ENCODE measurements around the gene ARID5B. TPM values are rescaled to one million over a fixed set of nuclear protein-coding genes. Genes with fewer than 3 reads are reported as not detected.
A peak's percentile ranks its signal among the peaks of the same experiment; 100 is the strongest.
"Not testable (repeated sequence)": the region's sequence is repeated elsewhere in the genome, so short reads cannot be mapped to it uniquely, and the experiment has no call there.

Gene ARID5B
- total RNA-seq, 2 donors from 2014 or later = 65.5 to 93.8 TPM

- H3K36me3 Mint-ChIP-seq (ENCODE audit: low read depth) = peaks cover 92% of the 10 kb centered on the region
- no peaks in the 10 kb centered on the region for H3K9me3 Mint-ChIP-seq
- H3K4me3 Mint-ChIP-seq = peak overlapping the region; percentile 81
- H3K27me3 Mint-ChIP-seq = no peaks in the 10 kb centered on the region
- peak overlapping the region; percentile 93 for H3K27ac Mint-ChIP-seq
- ATAC-seq (replicated peaks) = peak; percentile 32
- H3K4me1 Mint-ChIP-seq = peaks cover 38% of the 10 kb centered on the region
Measured at GRCh38 chr10:61965703-61966395, 64.3 kb downstream of the ARID5B start.

GRCh38 chr10:61967298-61967697 lies 65.8 kb downstream of the ARID5B start:
- H3K27ac Mint-ChIP-seq = peak overlapping the region; percentile 93
- peak overlapping the region; percentile 81 for H3K4me3 Mint-ChIP-seq
- H3K27me3 Mint-ChIP-seq = no peaks in the 10 kb centered on the region
- ATAC-seq (replicated peaks) = no peak
- no peaks in the 10 kb centered on the region for H3K9me3 Mint-ChIP-seq
- peaks cover 86% of the 10 kb centered on the region for H3K36me3 Mint-ChIP-seq (ENCODE audit: low read depth)
- peaks cover 37% of the 10 kb centered on the region for H3K4me1 Mint-ChIP-seq

GRCh38 chr10:61970182-61971002 lies 68.9 kb downstream of the ARID5B start:
- Mint-ChIP-seq H3K36me3 (ENCODE audit: low read depth) (peaks cover 89% of the 10 kb centered on the region), H3K4me3 (peak overlapping the region; percentile 42), H3K27me3 (no peaks in the 10 kb centered on the region), H3K4me1 (peaks cover 27% of the 10 kb centered on the region), H3K27ac (peak overlapping the region; percentile 84), H3K9me3 (no peaks in the 10 kb centered on the region)
- ATAC-seq (replicated peaks) = no peak

GRCh38 chr10:61971003-61971325 lies 69.5 kb downstream of the ARID5B start:
- Mint-ChIP-seq H3K27ac (peak overlapping the region; percentile 84), H3K27me3 (no peaks in the 10 kb centered on the region), H3K36me3 (ENCODE audit: low read depth) (peaks cover 90% of the 10 kb centered on the region), H3K9me3 (no peaks in the 10 kb centered on the region), H3K4me1 (peaks cover 27% of the 10 kb centered on the region), H3K4me3 (peak overlapping the region; percentile 42)
- ATAC-seq (replicated peaks) = no peak

- H3K27me3 Mint-ChIP-seq = no peaks in the 10 kb centered on the region
- H3K36me3 Mint-ChIP-seq (ENCODE audit: low read depth) = peaks cover 87% of the 10 kb centered on the region
- no peak overlapping the region for H3K4me3 Mint-ChIP-seq
- peak overlapping the region; percentile 68 for H3K27ac Mint-ChIP-seq
- H3K4me1 Mint-ChIP-seq = peaks cover 20% of the 10 kb centered on the region
- H3K9me3 Mint-ChIP-seq = no peaks in the 10 kb centered on the region
- no peak for ATAC-seq (replicated peaks)
Measured at GRCh38 chr10:61973169-61973568, 71.7 kb downstream of the ARID5B start.

GRCh38 chr10:61973906-61974305 lies 72.4 kb downstream of the ARID5B start:
- H3K4me3 Mint-ChIP-seq = no peak overlapping the region
- H3K36me3 Mint-ChIP-seq (ENCODE audit: low read depth) = peaks cover 86% of the 10 kb centered on the region
- H3K27me3 Mint-ChIP-seq = no peaks in the 10 kb centered on the region

DNA sequence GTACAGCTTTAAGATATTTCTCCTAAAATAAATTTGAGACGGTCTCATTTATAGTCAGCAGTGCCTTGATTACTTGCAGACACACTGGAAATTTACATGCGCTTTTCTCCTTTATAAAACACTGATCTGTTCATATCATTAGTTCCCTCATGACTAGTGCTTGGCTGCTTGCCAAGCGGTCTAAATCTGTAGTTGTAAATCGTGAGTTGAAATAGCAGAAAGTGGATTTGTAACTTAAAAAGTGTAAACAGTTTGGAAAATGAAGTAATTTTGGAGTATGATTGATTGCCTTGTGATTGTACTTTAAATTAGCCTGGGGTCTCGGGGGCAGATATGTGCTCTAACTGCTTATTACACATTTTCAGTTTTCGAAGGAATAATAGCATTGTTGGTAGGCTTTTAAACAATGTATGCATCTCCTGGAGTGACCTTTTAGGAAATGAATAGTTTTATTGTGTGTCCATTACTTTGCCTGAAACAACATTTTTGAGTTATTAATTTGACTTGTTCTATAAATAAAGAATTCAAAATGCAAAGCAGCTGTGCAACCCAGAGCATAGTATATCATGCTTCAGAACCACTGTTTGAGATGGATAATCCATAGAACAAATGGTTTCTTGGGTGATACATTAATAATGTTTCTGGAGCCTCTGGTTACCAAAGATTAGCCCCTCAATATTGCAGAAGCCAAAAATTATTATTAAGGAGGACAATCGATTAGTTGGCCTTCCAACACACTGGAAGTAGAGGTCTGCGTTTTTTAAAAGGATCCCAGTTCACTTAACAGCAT lies 73.3 kb downstream of the ARID5B start:
- Mint-ChIP-seq H3K36me3 (ENCODE audit: low read depth) (peaks cover 86% of the 10 kb centered on the region), H3K4me1 (peaks cover 20% of the 10 kb centered on the region), H3K27ac (no peak overlapping the region)

More at GRCh38 chr10:61973906-61974305, 72.4 kb downstream of the ARID5B start:
- Mint-ChIP-seq H3K27ac (peak overlapping the region; percentile 68), H3K4me1 (peaks cover 20% of the 10 kb centered on the region), H3K9me3 (no peaks in the 10 kb centered on the region)
- no peak for ATAC-seq (replicated peaks)

DNA sequence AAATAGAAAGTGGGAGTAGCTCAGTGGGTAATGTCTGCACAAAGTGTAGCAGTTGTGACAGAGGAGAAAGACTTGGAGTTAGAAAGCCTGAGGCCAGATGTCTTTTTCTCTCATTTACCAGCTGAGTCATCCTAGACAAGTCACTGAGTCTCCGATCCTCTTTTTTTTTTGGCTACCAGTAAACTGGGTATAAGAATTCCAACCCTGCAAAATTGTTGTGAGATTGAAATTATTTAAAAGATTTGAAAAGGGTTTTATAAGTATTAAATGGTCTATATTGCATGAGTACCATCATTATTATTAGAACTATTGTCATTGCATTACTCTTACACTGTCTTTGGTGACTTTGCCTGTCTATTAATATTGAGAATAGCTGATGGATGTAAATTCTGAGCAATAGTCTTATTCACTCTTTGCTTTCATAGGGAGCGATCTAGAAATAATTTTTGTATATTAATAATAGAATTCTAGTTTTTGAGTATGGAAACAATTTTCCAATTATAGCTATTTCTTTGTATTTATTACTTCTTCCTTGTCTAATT lies 74.0 kb downstream of the ARID5B start:
- Mint-ChIP-seq H3K27me3 (no peaks in the 10 kb centered on the region), H3K27ac (no peak overlapping the region)

More for the DNA sequence above, 73.3 kb downstream of the ARID5B start:
- Mint-ChIP-seq H3K9me3 (no peaks in the 10 kb centered on the region), H3K4me3 (no peak overlapping the region), H3K27me3 (no peaks in the 10 kb centered on the region)
- no peak for ATAC-seq (replicated peaks)

GRCh38 chr10:61976951-61977721 lies 75.6 kb downstream of the ARID5B start:
- H3K36me3 Mint-ChIP-seq (ENCODE audit: low read depth) = peaks cover 90% of the 10 kb centered on the region
- not testable (repeated sequence) for H3K4me3 Mint-ChIP-seq; H3K9me3 Mint-ChIP-seq; H3K27me3 Mint-ChIP-seq; ATAC-seq (replicated peaks); H3K27ac Mint-ChIP-seq
- peaks cover 12% of the 10 kb centered on the region for H3K4me1 Mint-ChIP-seq

More for the DNA sequence above, 74.0 kb downstream of the ARID5B start:
- no peaks in the 10 kb centered on the region for H3K9me3 Mint-ChIP-seq
- no peak for ATAC-seq (replicated peaks)
- peaks cover 17% of the 10 kb centered on the region for H3K4me1 Mint-ChIP-seq
- no peak overlapping the region for H3K4me3 Mint-ChIP-seq
- H3K36me3 Mint-ChIP-seq (ENCODE audit: low read depth) = peaks cover 83% of the 10 kb centered on the region

DNA sequence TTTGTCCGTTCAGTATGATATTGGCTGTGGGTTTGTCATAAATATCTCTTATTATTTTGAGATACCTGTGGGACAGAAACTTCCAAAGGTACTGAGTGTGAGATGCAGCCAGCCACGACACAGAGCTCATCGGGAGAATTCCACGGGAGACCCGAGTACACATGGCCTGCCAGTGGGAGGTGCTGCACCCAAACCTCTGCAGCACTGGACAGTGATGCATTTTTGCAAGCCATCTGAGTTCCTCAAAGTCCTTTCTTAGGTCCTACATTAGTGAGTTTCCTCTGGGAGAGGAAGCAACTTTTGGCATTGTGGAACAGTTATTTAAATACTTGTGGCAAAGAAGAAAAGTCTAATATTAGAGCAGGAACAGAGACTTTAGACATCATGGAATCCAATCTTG lies 77.5 kb downstream of the ARID5B start:
- Mint-ChIP-seq H3K27me3 (no peaks in the 10 kb centered on the region), H3K9me3 (no peaks in the 10 kb centered on the region), H3K36me3 (ENCODE audit: low read depth) (peaks cover 87% of the 10 kb centered on the region), H3K4me1 (peaks cover 7% of the 10 kb centered on the region), H3K27ac (no peak overlapping the region), H3K4me3 (no peak overlapping the region)
- no peak for ATAC-seq (replicated peaks)

GRCh38 chr10:61981460-61981859 lies 80.0 kb downstream of the ARID5B start:
- Mint-ChIP-seq H3K4me3 (no peak overlapping the region), H3K36me3 (ENCODE audit: low read depth) (peaks cover 81% of the 10 kb centered on the region), H3K27me3 (no peaks in the 10 kb centered on the region), H3K27ac (no peak overlapping the region), H3K4me1 (peaks cover 18% of the 10 kb centered on the region), H3K9me3 (no peaks in the 10 kb centered on the region)
- ATAC-seq (replicated peaks) = no peak

DNA sequence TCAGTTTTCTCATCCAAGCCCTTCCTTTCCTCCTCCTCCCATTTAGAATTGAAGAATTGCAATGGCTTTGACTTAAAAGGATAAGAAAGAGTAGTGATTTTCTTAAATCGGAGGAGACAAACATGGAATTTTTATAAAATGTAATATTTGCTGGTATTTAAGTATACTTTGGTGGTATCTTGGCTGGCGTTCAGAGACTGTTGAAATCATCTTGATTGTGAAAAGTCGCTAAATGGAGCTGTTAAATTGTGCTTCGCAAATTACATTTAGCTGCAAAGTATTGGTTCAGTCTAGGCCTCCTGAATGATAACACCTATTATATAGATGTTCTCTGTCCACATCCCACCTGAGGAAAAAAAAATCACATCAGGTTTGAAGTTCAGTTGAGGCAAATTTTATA lies 81.8 kb downstream of the ARID5B start:
- peaks cover 34% of the 10 kb centered on the region for H3K4me1 Mint-ChIP-seq
- H3K36me3 Mint-ChIP-seq (ENCODE audit: low read depth) = peaks cover 79% of the 10 kb centered on the region
- H3K27ac Mint-ChIP-seq = no peak overlapping the region

DNA sequence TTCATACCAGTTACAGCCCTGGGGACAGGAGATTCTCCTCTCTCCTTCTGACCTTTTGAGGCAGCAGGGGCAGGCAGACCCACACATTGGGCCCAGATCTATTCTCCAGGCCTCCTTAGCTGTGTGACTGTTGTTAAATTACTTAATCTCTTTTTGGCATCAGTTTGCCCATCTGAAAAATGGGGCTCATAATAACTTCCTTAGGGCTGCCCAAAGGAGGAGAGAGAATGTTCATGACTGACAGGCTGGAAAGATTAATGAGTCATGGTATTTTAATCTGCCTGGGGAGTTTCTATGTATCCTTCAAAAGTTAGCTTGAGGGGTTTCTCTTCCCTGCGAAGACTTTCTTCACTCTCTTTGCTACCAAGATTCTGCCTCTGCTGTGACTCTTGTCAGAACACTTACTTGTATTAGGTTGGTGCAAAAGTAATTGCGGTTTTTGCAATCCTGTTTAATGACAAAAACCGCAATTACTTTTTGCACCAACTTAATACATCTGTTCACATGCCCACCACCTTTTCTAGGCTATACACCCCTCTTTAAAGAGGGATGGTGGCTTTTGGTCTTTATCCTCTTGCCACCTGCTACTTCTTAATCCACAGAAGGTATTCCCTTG lies 83.4 kb downstream of the ARID5B start:
- peaks cover 38% of the 10 kb centered on the region for H3K4me1 Mint-ChIP-seq
- ATAC-seq (replicated peaks) = no peak
- H3K9me3 Mint-ChIP-seq = no peaks in the 10 kb centered on the region
- peak overlapping the region; percentile 61 for H3K4me3 Mint-ChIP-seq
- H3K36me3 Mint-ChIP-seq (ENCODE audit: low read depth) = peaks cover 69% of the 10 kb centered on the region
- H3K27me3 Mint-ChIP-seq = no peaks in the 10 kb centered on the region
- peak overlapping the region; percentile 32 for H3K27ac Mint-ChIP-seq

More for the DNA sequence above, 81.8 kb downstream of the ARID5B start:
- H3K4me3 Mint-ChIP-seq = no peak overlapping the region
- H3K9me3 Mint-ChIP-seq = no peaks in the 10 kb centered on the region
- H3K27me3 Mint-ChIP-seq = no peaks in the 10 kb centered on the region
- no peak for ATAC-seq (replicated peaks)
